HepG2 (cell line): Measurements from ENCODE around the gene PLEKHG2. TPM values are rescaled to one million over a fixed set of nuclear protein-coding genes. Genes with fewer than 3 reads are reported as not detected.

Source experiments
- ATAC-seq: fragments of 200-7000 bp; cut with Tn5 transposase; 3 replicates; pipeline ENCODE4 v1.9.1; 2020; ENCODE audit warnings: mild to moderate bottlenecking, moderate library complexity
- BruUV-seq: library from RNA; stranded (reverse); fragments of 400-500 nt; replicated peaks from 2 replicates; lab custom pipeline; 2021; lab: Mats Ljungman, UMichigan
- CTCF ChIA-PET: fragments of 300-600 bp; formaldehyde crosslinking; extraction: SDS; loops from one replicate; lab custom pipeline; 2021; ENCODE audit warnings: low total read pairs, inconsistent platforms, low intra/inter-chr PET ratio; lab: Yijun Ruan, JAX
- POLR2A ChIA-PET: fragments of 350-600 bp; sonication (Branson Sonifier 250); formaldehyde crosslinking; loops from one replicate; lab custom pipeline; 2020; ENCODE audit warnings: antibody characterized with exemption, inconsistent platforms; lab: Yijun Ruan, JAX
- DNase-seq: peaks from one replicate; pipeline ENCODE4 v3.0.0-alpha.2; 2015; ENCODE audit warnings: low spot score
- FAIRE-seq: peaks from 3 replicates; lab custom pipeline; 2011; peaks lifted over from hg19 to GRCh38; lab: Jason Lieb, UNC
- H2AFZ ChIP-seq: one replicate; pipeline ENCODE4 v1.6.1; 2011; ENCODE audit warnings: low read length, inconsistent platforms
- H3K27ac ChIP-seq: fragments of 300-600 bp; 3 replicates; pipeline ENCODE4 v1.8.0; 2011; ENCODE audit warnings: mixed run types, mild to moderate bottlenecking, mixed read lengths, low read length, inconsistent platforms; ENCODE audit not compliant: insufficient read depth; ENCODE audit errors: extremely low read length
- H3K27me3 ChIP-seq, 2 experiments: fragments of 200-600 bp in 1 of 2; 2 replicates in 1 of 2; 3 replicates in 1 of 2; pipeline versions ENCODE4 v1.6.0 to v1.8.0; 2011; ENCODE audit warnings: low read length in 2 of 2, mild to moderate bottlenecking in 2 of 2, moderate library complexity in 2 of 2, inconsistent platforms in 1 of 2; ENCODE audit not compliant: insufficient read depth in 2 of 2, control insufficient read depth in 1 of 2
- H3K36me3 ChIP-seq, 2 experiments: fragments of 200-600 bp in 1 of 2; replicated peaks in 1 of 2; 2 replicates in 1 of 2; 3 replicates in 1 of 2; pipeline versions ENCODE4 v1.5.1 to v1.8.0; 2011; ENCODE audit warnings: low read length in 2 of 2, inconsistent platforms in 1 of 2; ENCODE audit not compliant: insufficient read depth in 2 of 2, control insufficient read depth in 1 of 2
- H3K4me1 ChIP-seq: 2 replicates; pipeline ENCODE4 v1.5.1; 2012; ENCODE audit warnings: low read length, inconsistent platforms; ENCODE audit not compliant: insufficient read depth
- H3K4me2 ChIP-seq: 2 replicates; pipeline ENCODE4 v1.6.0; 2011; ENCODE audit warnings: low read depth, low read length, inconsistent platforms
- H3K4me3 ChIP-seq, 3 experiments: fragments of 200-600 bp in 1 of 3; sonication (generic), shearing (Covaris generic) in 1 of 3; replicated peaks in 1 of 3; 2 replicates each; pipeline ENCODE4 v1.5.1; 2011 to 2016; ENCODE audit warnings: low read length in 3 of 3, inconsistent platforms in 2 of 3, low read depth in 2 of 3, mild to moderate bottlenecking in 2 of 3, control low read depth in 1 of 3, mixed read lengths in 1 of 3; ENCODE audit not compliant: insufficient read depth in 1 of 3
- H3K79me2 ChIP-seq: one replicate; pipeline ENCODE4 v1.6.1; 2011; ENCODE audit warnings: low read length, inconsistent platforms; ENCODE audit not compliant: insufficient read depth
- H3K9ac ChIP-seq: 2 replicates; pipeline ENCODE4 v1.6.0; 2011; ENCODE audit warnings: mild to moderate bottlenecking, low read depth, low read length, inconsistent platforms; ENCODE audit not compliant: insufficient read depth
- H3K9me3 ChIP-seq: 2 replicates; pipeline ENCODE4 v1.5.1; 2012; ENCODE audit warnings: mild to moderate bottlenecking, low read length
- H4K20me1 ChIP-seq: 2 replicates; pipeline ENCODE4 v1.6.0; 2011; ENCODE audit warnings: inconsistent platforms, mild to moderate bottlenecking, low read length, moderate library complexity; ENCODE audit not compliant: insufficient read depth
- GLMP ChIP-seq: sonication (generic); formaldehyde crosslinking; IDR thresholded peaks from 2 replicates; pipeline ENCODE4 v1.9.0; 2021; ENCODE audit warnings: missing genetic modification reagents, mild to moderate bottlenecking, borderline replicate concordance
- HNF4A ChIP-seq: sonication (generic); formaldehyde crosslinking; IDR thresholded peaks from 2 replicates; pipeline ENCODE4 v1.4.0; 2020; ENCODE audit warnings: missing genetic modification reagents
- MAFK ChIP-seq, 2 experiments: IDR thresholded peaks in 1 of 2; conservative IDR thresholded peaks in 1 of 2; 2 replicates each; pipeline ENCODE4 v1.6.1; 2011; ENCODE audit warnings: improper control_type of control experiment in 2 of 2, low read length in 2 of 2
- SIX4 ChIP-seq: sonication (generic); formaldehyde crosslinking; IDR thresholded peaks from 2 replicates; pipeline ENCODE4 v1.4.0; 2020; ENCODE audit warnings: missing genetic modification reagents
- SMAD3 ChIP-seq: sonication (generic); formaldehyde crosslinking; IDR thresholded peaks from 2 replicates; pipeline ENCODE4 v1.4.0; 2020; ENCODE audit warnings: missing genetic modification reagents
- XRCC5 ChIP-seq: fragments of 200-400 bp; formaldehyde crosslinking; optimal IDR thresholded peaks from 2 replicates; pipeline ENCODE3; 2017; ENCODE audit warnings: mild to moderate bottlenecking, low read length
- ZNF12 ChIP-seq: sonication (generic); formaldehyde crosslinking; IDR thresholded peaks from 2 replicates; pipeline ENCODE4 v1.5.0; 2020; ENCODE audit warnings: missing genetic modification reagents
- ZNF407 ChIP-seq: sonication (generic); formaldehyde crosslinking; IDR thresholded peaks from one replicate; pipeline ENCODE4 v1.5.1; 2020; ENCODE audit warnings: mild to moderate bottlenecking, missing genetic modification reagents; ENCODE audit errors: not compliant biosample characterization
- ZNF468 ChIP-seq: sonication (generic); formaldehyde crosslinking; IDR thresholded peaks from 2 replicates; pipeline ENCODE4 v1.8.0; 2022; ENCODE audit warnings: mild to moderate bottlenecking, moderate library complexity, missing genetic modification reagents
- ZNF761 ChIP-seq: sonication (generic); formaldehyde crosslinking; conservative IDR thresholded peaks from 2 replicates; pipeline ENCODE4 v1.4.0; 2020; ENCODE audit warnings: mild to moderate bottlenecking, missing genetic modification reagents
- WGBS: methylation state at CpG from one replicate; pipeline ENCODE4 v1.1.6; 2017; ENCODE audit warnings: low lambda C conversion rate; 5-methylcytosine and 5-hydroxymethylcytosine counted together
- in situ Hi-C: cut with HindIII; loops from 2 replicates; pipeline ENCODE4 v1.10.0; 2017; ENCODE audit warnings: low pct_unique_long_range_greater_than_20kb; ENCODE audit not compliant: extremely low pct_ligation_motif_present
- intact Hi-C: fragments of 100-400 bp; cut with micrococcal nuclease; formaldehyde crosslinking; loops from one replicate; pipeline ENCODE4 v1.10.0; 2022; ENCODE audit not compliant: unreplicated experiment
- polyA plus RNA-seq, 8 experiments: library from polyadenylated mRNA; depleted of rRNA in 3 of 8; stranded (reverse) in 7 of 8; unstranded in 1 of 8; fragments of >200 nt; fragmentation: Illumina TruSeq in 4 of 8; extraction: Trizol in 4 of 8; gene quantifications; 2 replicates each; pipeline versions ENCODE4 v1.2.1 to v1.2.3, GENCODE V29; 2011 to 2016; ENCODE audit warnings: low read depth in 4 of 8, missing spikeins in 1 of 8, mixed read lengths in 1 of 8; ENCODE audit not compliant: insufficient read depth in 1 of 8
- total RNA-seq, 5 experiments: library from RNA; depleted of rRNA; stranded (reverse); fragments of >200 nt; fragmentation: Illumina TruSeq; extraction: Trizol; gene quantifications; 2 replicates each; pipeline ENCODE4 v1.2.3, GENCODE V29; 2016; ENCODE audit warnings: low read depth in 1 of 5
- TF ChIP-seq, protein P1 (sequence below): sonication (generic); formaldehyde crosslinking; IDR thresholded peaks from 2 replicates; pipeline ENCODE4 v1.5.0; 2020; ENCODE audit warnings: missing genetic modification reagents

The PLEKHG2 gene
- total and polyA plus RNA-seq, 2 of the 13 experiments (the other 11 are each of a cell fraction or from before 2014, with no cell fraction given): 3.6 to 6.8 TPM

GRCh38 chr19:39403331-39404312 lies 8.8 kb upstream of the PLEKHG2 start:
- WGBS: 92% methylated on average over 29 of the region's 43 CpGs
- Histone ChIP-seq H3K27ac (peak overlapping the region; percentile 98), H3K27me3 (no peaks in the 10 kb centered on the region; a peak in 1 of 5 replicates), H3K4me3 (no peak overlapping the region), H3K4me1 (peaks cover 68% of the 10 kb centered on the region), H3K9ac (0 out of 2 replicates have a peak overlapping the region, but pooled peaks have one; percentile 24), H3K9me3 (no peaks in the 10 kb centered on the region), H2AFZ (no peak overlapping the region), H4K20me1 (peaks cover 17% of the 10 kb centered on the region; the same call in 1 of the 2 replicates), H3K79me2 (peaks cover 19% of the 10 kb centered on the region), H3K4me2 (no peak overlapping the region), H3K36me3 (peaks cover 0 to 3% of the 10 kb centered on the region in 2 experiments; a peak in 1 of 5 replicates)
- in situ Hi-C loops (no loop called here), intact Hi-C loops (loop anchor here (5.0 kb wide), 1 partner anchor 1039 kb away; the partner anchor contains the start of gene SERTAD3)
- no TSS peak for BruUV-seq
- ChIA-PET CTCF (no interaction called here), POLR2A (interaction anchor here (5.8 kb wide), 1 partner anchor 12 kb away, joined by 43 read pairs; the partner anchor contains the start of genes MED29 and PAF1)
- FAIRE-seq: no peak
- no peak for ATAC-seq
- DNase-seq: no peak
- TF ChIP-seq, protein P1, sequence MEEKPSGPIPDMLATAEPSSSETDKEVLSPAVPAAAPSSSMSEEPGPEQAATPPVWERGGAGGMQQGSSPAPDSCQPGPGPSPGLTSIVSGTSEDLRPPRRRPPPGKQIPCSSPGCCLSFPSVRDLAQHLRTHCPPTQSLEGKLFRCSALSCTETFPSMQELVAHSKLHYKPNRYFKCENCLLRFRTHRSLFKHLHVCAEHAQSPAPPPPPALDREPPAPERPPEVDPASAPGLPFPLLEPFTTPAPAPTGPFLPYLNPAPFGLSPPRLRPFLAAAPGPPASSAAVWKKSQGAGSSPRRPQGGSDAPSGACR: no peak
- TF ChIP-seq SIX4 (CRISPR knock-in tag) (no peak), ZNF468 (CRISPR knock-in tag) (no peak), SMAD3 (CRISPR knock-in tag) (no peak), ZNF761 (no peak), MAFK (conservative IDR thresholded peaks at IDR 0.05 in 1 of 2, IDR thresholded peaks at IDR 0.05 in 1 of 2; ENCODE audit: low read length in 2 of 2) (peak; percentile 20 to 36; a peak in 3 of 4 replicates), HNF4A (CRISPR knock-in tag) (no peak), ZNF12 (CRISPR knock-in tag) (no peak), ZNF407 (no peak), GLMP (CRISPR knock-in tag) (no peak), XRCC5 (no peak)
